Adrenal gland (tissue), 5 donors: ENCODE data around the gene DUSP18.

ENCODE experiments used
- CTCF ChIP-seq, 6 experiments: fragments of 450-650 bp in 4 of 6; fragments of 200-600 bp in 2 of 6; sonication (generic) in 1 of 6; IDR thresholded peaks; 1 replicate in 5 of 6; 2 replicates in 1 of 6; pipeline versions ENCODE4 v1.5.1 to v1.8.0; 2016 to 2021; ENCODE audit warnings: antibody characterized with exemption in 6 of 6, mild to moderate bottlenecking in 2 of 6, moderate library complexity in 1 of 6
- POLR2A ChIP-seq, 2 donors: fragments of 450-650 bp; IDR thresholded peaks; one replicate each; pipeline ENCODE4 v1.6.1; 2017; ENCODE audit warnings: antibody characterized with exemption in 2 of 2, mild to moderate bottlenecking in 2 of 2, moderate library complexity in 1 of 2
- donor health status: DM: no; HTN: no; CAD: no.

- no peak for TF ChIP-seq POLR2A (IDR thresholded peaks at IDR 0.05)
- TF ChIP-seq CTCF (IDR thresholded peaks at IDR 0.05) = no peak
Observed at GRCh38 chr22:30667107-30667493, 575 bp downstream of the DUSP18 start.
